Measurements from ENCODE around the gene FERMT3. TPM values are rescaled to one million over a fixed set of nuclear protein-coding genes. Genes with fewer than 3 reads are reported as not detected.

The FERMT3 gene
- total RNA-seq, 1 donor from 2014 or later, result 5.4 TPM

- intact Hi-C loops (cut with micrococcal nuclease), result no loop called here
- H3K4me1 ChIP-seq, result peaks cover 56% of the 10 kb centered on the region
- peak overlapping the region; percentile 88 for H3K4me3 ChIP-seq
Measured at GRCh38 chr11:64250415-64251015, 44.0 kb downstream of the FERMT3 start.

GRCh38 chr11:64251016-64251752 is 44.7 kb downstream of the FERMT3 start, which contains the start of gene PLCB3:
PLCB3 (plus strand) TSS chr11:64251530; CDS start chr11:64251650, 120 bp downstream.
- Histone ChIP-seq H3K9me3 (replicated peaks) (no peaks in the 10 kb centered on the region), H3K36me3 (peaks cover 19% of the 10 kb centered on the region), H3K4me1 (peaks cover 49% of the 10 kb centered on the region), H3K27ac (replicated peaks) (peak within 1 kb of the TSS; percentile 84), H3K27me3 (ENCODE audit: low read depth) (no peaks in the 10 kb centered on the region), H3K4me3 (peak within 1 kb of the TSS; percentile 88)
- peak; percentile 85 for TF ChIP-seq CTCF (IDR thresholded peaks at IDR 0.05; ENCODE audit: borderline replicate concordance)
- DNase-seq, result peak; percentile 52
- intact Hi-C loops (cut with micrococcal nuclease), result no loop called here

More at GRCh38 chr11:64250415-64251015, 44.0 kb downstream of the FERMT3 start:
- Histone ChIP-seq H3K36me3 (peaks cover 12% of the 10 kb centered on the region), H3K27me3 (ENCODE audit: low read depth) (no peaks in the 10 kb centered on the region), H3K9me3 (replicated peaks) (no peaks in the 10 kb centered on the region), H3K27ac (replicated peaks) (peak overlapping the region; percentile 84)
- DNase-seq, result no peak
- no peak for TF ChIP-seq CTCF (IDR thresholded peaks at IDR 0.05; ENCODE audit: borderline replicate concordance)

- Histone ChIP-seq H3K36me3 (peaks cover 24% of the 10 kb centered on the region), H3K4me1 (peaks cover 48% of the 10 kb centered on the region), H3K27ac (replicated peaks) (peak overlapping the region; percentile 84), H3K9me3 (replicated peaks) (no peaks in the 10 kb centered on the region), H3K4me3 (peak overlapping the region; percentile 88), H3K27me3 (ENCODE audit: low read depth) (no peaks in the 10 kb centered on the region)
- no peak for DNase-seq
- TF ChIP-seq CTCF (IDR thresholded peaks at IDR 0.05; ENCODE audit: borderline replicate concordance), result no peak
- intact Hi-C loops (cut with micrococcal nuclease), result no loop called here
Measured at GRCh38 chr11:64251753-64252002, 45.2 kb downstream of the FERMT3 start.

DNA sequence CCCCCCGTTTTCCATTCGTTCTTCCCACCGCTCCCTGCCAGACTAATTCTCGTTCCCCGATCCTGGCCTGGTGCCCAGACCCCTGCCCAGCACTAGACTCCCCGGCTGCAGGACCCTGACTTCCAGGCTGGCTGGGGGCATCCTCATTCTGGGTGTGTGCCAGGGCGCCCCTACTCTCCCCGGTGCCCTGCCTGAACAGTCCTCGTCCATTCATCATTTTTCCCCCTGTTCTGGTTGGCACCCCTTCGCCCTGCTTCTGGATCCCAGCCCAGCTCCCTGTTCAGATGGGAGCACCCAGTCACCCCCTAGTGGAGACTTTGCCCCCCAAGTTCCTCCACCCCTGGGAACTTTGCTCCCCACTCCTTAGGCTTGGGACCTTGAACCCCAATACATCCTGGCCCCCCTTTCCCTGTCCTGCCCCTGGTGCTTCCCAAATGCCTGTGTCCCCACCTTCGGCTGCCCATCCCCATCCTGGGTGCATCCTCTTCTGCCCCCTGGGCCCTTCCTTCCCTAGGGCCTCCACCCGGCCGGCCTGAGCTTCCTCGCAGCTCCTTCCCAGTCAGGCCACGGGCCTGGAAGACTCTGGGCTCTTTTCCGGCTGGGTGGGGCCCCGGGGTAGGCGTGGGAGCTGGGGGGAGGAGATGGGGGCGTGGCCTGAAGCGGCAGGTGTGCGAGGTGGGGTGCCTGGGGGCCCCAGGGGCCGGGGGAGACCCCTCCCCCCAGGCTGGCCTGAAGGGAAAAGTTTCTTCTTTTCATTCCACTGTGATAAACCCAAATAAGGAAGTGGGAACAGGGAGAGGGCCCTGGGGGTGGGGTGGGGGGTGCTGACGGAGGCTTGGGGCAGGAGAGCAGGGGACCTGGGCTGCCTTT is 45.7 kb downstream of the FERMT3 start:
- DNase-seq, result peak; percentile 53
- intact Hi-C loops (cut with micrococcal nuclease), result no loop called here
- H3K4me3 ChIP-seq, result peak overlapping the region; percentile 88
- H3K27me3 ChIP-seq (ENCODE audit: low read depth), result no peaks in the 10 kb centered on the region
- peak overlapping the region; percentile 84 for H3K27ac ChIP-seq (replicated peaks)
- H3K4me1 ChIP-seq, result peaks cover 43% of the 10 kb centered on the region
- no peak for TF ChIP-seq CTCF (IDR thresholded peaks at IDR 0.05; ENCODE audit: borderline replicate concordance)
- H3K36me3 ChIP-seq, result peaks cover 29% of the 10 kb centered on the region
- H3K9me3 ChIP-seq (replicated peaks), result no peaks in the 10 kb centered on the region

DNA sequence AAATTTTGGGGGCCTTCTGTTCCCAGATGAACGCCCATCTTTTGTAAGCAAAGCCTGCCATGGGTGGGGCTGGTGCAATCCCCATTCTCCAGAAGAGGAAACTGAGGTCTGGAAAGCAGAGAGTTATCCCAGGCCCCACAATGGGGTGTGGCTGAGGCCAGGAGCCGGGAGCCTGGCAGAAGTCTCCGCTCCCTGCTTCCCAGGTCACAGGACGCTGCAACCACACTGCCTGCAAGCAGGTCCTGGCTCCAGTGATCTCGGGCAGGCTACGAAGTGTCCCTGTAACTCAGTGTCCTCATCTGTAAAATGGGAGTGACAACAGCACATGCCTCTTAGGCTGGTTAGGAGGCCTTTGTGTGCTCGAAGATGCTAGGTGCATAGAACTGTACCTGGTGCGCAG is 46.5 kb downstream of the FERMT3 start:
- Histone ChIP-seq H3K27me3 (ENCODE audit: low read depth) (no peaks in the 10 kb centered on the region), H3K36me3 (peaks cover 36% of the 10 kb centered on the region), H3K4me1 (peaks cover 36% of the 10 kb centered on the region), H3K9me3 (replicated peaks) (no peaks in the 10 kb centered on the region), H3K4me3 (peak overlapping the region; percentile 88), H3K27ac (replicated peaks) (peak overlapping the region; percentile 84)
- TF ChIP-seq CTCF (IDR thresholded peaks at IDR 0.05; ENCODE audit: borderline replicate concordance), result no peak
- no peak for DNase-seq
- intact Hi-C loops (cut with micrococcal nuclease), result no loop called here

All from left ventricle myocardium inferior (tissue), 1 donor.